ENCODE results near the gene CIDEC. TPM values are rescaled to one million over a fixed set of nuclear protein-coding genes. Genes with fewer than 3 reads are reported as not detected.
A peak's percentile ranks its signal among the peaks of the same experiment; 100 is the strongest.

CIDEC gene
- total and polyA plus RNA-seq, 2 of the 13 experiments (the other 11 are each of a cell fraction or from before 2014, with no cell fraction given): 2.5 to 10.4 TPM

- TF ChIP-seq, protein P1, sequence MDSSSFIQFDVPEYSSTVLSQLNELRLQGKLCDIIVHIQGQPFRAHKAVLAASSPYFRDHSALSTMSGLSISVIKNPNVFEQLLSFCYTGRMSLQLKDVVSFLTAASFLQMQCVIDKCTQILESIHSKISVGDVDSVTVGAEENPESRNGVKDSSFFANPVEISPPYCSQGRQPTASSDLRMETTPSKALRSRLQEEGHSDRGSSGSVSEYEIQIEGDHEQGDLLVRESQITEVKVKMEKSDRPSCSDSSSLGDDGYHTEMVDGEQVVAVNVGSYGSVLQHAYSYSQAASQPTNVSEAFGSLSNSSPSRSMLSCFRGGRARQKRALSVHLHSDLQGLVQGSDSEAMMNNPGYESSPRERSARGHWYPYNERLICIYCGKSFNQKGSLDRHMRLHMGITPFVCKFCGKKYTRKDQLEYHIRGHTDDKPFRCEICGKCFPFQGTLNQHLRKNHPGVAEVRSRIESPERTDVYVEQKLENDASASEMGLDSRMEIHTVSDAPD (CRISPR knock-in tag; IDR thresholded peaks at IDR 0.05): 0 out of 2 replicates have a peak, but pooled peaks have one; percentile 56
- TF ChIP-seq FOSL2 (CRISPR knock-in tag; IDR thresholded peaks at IDR 0.05): no peak
- TF ChIP-seq ZNF580 (CRISPR knock-in tag; IDR thresholded peaks at IDR 0.05; ENCODE audit: borderline replicate concordance, low read depth): 0 out of 2 replicates have a peak, but pooled peaks have one; percentile 35
- TF ChIP-seq ZNF143 (CRISPR knock-in tag; IDR thresholded peaks at IDR 0.05): no peak
- TF ChIP-seq, protein P2, sequence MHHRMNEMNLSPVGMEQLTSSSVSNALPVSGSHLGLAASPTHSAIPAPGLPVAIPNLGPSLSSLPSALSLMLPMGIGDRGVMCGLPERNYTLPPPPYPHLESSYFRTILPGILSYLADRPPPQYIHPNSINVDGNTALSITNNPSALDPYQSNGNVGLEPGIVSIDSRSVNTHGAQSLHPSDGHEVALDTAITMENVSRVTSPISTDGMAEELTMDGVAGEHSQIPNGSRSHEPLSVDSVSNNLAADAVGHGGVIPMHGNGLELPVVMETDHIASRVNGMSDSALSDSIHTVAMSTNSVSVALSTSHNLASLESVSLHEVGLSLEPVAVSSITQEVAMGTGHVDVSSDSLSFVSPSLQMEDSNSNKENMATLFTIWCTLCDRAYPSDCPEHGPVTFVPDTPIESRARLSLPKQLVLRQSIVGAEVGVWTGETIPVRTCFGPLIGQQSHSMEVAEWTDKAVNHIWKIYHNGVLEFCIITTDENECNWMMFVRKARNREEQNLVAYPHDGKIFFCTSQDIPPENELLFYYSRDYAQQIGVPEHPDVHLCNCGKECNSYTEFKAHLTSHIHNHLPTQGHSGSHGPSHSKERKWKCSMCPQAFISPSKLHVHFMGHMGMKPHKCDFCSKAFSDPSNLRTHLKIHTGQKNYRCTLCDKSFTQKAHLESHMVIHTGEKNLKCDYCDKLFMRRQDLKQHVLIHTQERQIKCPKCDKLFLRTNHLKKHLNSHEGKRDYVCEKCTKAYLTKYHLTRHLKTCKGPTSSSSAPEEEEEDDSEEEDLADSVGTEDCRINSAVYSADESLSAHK (CRISPR knock-in tag; IDR thresholded peaks at IDR 0.05; ENCODE audit: borderline replicate concordance): no peak
- no peak for TF ChIP-seq SMAD3 (CRISPR knock-in tag; IDR thresholded peaks at IDR 0.05)
- no peak for TF ChIP-seq NRL (CRISPR knock-in tag; IDR thresholded peaks at IDR 0.05; ENCODE audit: borderline replicate concordance)
- TF ChIP-seq, protein P3, sequence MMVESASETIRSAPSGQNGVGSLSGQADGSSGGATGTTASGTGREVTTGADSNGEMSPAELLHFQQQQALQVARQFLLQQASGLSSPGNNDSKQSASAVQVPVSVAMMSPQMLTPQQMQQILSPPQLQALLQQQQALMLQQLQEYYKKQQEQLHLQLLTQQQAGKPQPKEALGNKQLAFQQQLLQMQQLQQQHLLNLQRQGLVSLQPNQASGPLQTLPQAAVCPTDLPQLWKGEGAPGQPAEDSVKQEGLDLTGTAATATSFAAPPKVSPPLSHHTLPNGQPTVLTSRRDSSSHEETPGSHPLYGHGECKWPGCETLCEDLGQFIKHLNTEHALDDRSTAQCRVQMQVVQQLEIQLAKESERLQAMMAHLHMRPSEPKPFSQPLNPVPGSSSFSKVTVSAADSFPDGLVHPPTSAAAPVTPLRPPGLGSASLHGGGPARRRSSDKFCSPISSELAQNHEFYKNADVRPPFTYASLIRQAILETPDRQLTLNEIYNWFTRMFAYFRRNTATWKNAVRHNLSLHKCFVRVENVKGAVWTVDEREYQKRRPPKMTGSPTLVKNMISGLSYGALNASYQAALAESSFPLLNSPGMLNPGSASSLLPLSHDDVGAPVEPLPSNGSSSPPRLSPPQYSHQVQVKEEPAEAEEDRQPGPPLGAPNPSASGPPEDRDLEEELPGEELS (CRISPR knock-in tag; IDR thresholded peaks at IDR 0.05): peak; percentile 27; the same call in 1 of the 2 replicates
- no peak for TF ChIP-seq PTBP1 (IDR thresholded peaks at IDR 0.05; ENCODE audit: low read depth, low read length, poor library complexity, severe bottlenecking)
- no peak for TF ChIP-seq SMAD1 (CRISPR knock-in tag; IDR thresholded peaks at IDR 0.05; ENCODE audit: borderline replicate concordance, low read depth)
- TF ChIP-seq, protein P4, sequence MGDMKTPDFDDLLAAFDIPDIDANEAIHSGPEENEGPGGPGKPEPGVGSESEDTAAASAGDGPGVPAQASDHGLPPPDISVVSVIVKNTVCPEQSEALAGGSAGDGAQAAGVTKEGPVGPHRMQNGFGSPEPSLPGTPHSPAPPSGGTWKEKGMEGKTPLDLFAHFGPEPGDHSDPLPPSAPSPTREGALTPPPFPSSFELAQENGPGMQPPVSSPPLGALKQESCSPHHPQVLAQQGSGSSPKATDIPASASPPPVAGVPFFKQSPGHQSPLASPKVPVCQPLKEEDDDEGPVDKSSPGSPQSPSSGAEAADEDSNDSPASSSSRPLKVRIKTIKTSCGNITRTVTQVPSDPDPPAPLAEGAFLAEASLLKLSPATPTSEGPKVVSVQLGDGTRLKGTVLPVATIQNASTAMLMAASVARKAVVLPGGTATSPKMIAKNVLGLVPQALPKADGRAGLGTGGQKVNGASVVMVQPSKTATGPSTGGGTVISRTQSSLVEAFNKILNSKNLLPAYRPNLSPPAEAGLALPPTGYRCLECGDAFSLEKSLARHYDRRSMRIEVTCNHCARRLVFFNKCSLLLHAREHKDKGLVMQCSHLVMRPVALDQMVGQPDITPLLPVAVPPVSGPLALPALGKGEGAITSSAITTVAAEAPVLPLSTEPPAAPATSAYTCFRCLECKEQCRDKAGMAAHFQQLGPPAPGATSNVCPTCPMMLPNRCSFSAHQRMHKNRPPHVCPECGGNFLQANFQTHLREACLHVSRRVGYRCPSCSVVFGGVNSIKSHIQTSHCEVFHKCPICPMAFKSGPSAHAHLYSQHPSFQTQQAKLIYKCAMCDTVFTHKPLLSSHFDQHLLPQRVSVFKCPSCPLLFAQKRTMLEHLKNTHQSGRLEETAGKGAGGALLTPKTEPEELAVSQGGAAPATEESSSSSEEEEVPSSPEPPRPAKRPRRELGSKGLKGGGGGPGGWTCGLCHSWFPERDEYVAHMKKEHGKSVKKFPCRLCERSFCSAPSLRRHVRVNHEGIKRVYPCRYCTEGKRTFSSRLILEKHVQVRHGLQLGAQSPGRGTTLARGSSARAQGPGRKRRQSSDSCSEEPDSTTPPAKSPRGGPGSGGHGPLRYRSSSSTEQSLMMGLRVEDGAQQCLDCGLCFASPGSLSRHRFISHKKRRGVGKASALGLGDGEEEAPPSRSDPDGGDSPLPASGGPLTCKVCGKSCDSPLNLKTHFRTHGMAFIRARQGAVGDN (CRISPR knock-in tag; IDR thresholded peaks at IDR 0.05): peak; percentile 73
- peak; percentile 42; the same call in 1 of the 2 replicates for TF ChIP-seq CEBPG (CRISPR knock-in tag; IDR thresholded peaks at IDR 0.05)
- no peak for TF ChIP-seq ZSCAN20 (CRISPR knock-in tag; IDR thresholded peaks at IDR 0.05; ENCODE audit: borderline replicate concordance)
- TF ChIP-seq SALL1 (CRISPR knock-in tag; IDR thresholded peaks at IDR 0.05): peak; percentile 38; the same call in 1 of the 2 replicates
- no peak for TF ChIP-seq FIP1L1 (IDR thresholded peaks at IDR 0.05; ENCODE audit: borderline replicate concordance, insufficient read depth, low read depth, low read length)
These were observed 15.7 kb downstream of the CIDEC start (continued) for GRCh38 chr3:9864200-9864927.

Data from HepG2 (cell line).